GM12874 (cell line): ENCODE data around the gene CENPI.

Source experiments
- TF ChIP-seq, protein P1 (sequence below): IDR thresholded peaks from 2 replicates; pipeline ENCODE4 v1.5.1; 2011; ENCODE audit warnings: low read depth, mild to moderate bottlenecking, control low read depth, low read length, moderate library complexity; ENCODE audit not compliant: insufficient read depth

The CENPI gene, protein sequence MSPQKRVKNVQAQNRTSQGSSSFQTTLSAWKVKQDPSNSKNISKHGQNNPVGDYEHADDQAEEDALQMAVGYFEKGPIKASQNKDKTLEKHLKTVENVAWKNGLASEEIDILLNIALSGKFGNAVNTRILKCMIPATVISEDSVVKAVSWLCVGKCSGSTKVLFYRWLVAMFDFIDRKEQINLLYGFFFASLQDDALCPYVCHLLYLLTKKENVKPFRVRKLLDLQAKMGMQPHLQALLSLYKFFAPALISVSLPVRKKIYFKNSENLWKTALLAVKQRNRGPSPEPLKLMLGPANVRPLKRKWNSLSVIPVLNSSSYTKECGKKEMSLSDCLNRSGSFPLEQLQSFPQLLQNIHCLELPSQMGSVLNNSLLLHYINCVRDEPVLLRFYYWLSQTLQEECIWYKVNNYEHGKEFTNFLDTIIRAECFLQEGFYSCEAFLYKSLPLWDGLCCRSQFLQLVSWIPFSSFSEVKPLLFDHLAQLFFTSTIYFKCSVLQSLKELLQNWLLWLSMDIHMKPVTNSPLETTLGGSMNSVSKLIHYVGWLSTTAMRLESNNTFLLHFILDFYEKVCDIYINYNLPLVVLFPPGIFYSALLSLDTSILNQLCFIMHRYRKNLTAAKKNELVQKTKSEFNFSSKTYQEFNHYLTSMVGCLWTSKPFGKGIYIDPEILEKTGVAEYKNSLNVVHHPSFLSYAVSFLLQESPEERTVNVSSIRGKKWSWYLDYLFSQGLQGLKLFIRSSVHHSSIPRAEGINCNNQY

DNA sequence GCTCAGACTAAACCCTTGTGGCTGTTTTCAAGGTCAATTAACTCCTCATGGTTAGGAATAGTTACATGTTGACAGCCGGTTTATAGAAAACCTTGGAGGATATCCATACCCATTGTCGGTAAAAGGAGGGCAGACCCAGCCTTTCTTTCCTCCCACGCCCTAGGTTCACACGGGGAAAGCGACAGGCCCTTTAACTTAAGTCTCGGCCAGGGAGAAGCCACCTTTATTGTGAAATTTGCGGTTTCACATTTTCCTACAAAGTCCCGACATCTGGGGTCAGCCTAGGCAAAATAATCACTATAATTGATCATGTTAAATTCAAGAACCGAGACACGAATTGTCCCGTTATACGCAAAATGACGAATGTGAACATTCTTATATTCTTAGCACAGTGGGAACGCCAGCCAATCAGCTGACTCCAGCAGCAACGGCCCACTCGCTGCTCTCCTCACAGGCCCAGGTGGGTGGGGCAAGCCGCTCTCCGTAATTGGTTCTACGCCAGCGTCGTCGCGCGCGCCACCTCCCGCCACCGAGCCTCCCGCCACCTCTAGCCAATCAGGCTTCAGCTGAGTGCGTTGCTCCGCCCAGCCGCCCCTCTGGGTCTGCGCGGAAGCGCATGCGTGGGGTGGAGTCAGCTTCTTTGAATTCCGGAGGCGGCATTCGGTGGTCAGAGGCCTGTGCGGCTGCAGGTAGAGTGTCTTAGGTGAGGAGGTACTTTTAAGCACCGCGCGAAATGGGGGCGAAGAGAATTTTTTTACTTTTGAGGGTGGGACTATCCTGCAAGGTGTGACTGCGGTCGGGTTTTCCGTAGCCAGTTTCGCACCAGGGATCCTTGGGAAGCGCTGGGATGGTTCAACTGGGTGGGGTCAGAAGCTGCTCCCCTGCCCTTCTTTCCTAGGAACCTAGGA, at the start of gene CENPI:
CENPI (plus strand) TSS at position 659 of the 908 bp plus-strand sequence. CDS start 2,867 bp downstream, outside the sequence.
- TF ChIP-seq, protein P1, sequence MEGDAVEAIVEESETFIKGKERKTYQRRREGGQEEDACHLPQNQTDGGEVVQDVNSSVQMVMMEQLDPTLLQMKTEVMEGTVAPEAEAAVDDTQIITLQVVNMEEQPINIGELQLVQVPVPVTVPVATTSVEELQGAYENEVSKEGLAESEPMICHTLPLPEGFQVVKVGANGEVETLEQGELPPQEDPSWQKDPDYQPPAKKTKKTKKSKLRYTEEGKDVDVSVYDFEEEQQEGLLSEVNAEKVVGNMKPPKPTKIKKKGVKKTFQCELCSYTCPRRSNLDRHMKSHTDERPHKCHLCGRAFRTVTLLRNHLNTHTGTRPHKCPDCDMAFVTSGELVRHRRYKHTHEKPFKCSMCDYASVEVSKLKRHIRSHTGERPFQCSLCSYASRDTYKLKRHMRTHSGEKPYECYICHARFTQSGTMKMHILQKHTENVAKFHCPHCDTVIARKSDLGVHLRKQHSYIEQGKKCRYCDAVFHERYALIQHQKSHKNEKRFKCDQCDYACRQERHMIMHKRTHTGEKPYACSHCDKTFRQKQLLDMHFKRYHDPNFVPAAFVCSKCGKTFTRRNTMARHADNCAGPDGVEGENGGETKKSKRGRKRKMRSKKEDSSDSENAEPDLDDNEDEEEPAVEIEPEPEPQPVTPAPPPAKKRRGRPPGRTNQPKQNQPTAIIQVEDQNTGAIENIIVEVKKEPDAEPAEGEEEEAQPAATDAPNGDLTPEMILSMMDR = no peak

DNA sequence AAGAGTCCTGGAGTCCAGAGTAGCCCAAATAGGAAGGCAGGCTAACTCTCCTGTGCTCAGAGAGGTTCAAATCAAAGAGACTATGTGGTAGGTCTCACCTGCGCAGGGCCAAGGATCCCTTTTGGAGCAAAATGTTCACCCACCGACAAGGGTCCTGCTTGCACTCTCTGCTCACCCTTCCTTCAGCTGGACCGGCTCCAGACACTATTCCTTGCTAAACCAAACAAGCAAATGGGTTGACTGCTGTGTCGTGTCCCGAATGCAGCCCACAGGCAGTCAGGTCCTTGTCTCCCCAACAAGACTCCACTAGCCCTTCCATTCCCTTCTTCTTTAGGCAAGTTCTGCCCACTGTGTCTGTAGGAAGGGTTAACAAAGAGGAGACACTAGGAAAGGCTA, 46.9 kb upstream of the CENPI start:
- TF ChIP-seq, protein P1 = no peak

DNA sequence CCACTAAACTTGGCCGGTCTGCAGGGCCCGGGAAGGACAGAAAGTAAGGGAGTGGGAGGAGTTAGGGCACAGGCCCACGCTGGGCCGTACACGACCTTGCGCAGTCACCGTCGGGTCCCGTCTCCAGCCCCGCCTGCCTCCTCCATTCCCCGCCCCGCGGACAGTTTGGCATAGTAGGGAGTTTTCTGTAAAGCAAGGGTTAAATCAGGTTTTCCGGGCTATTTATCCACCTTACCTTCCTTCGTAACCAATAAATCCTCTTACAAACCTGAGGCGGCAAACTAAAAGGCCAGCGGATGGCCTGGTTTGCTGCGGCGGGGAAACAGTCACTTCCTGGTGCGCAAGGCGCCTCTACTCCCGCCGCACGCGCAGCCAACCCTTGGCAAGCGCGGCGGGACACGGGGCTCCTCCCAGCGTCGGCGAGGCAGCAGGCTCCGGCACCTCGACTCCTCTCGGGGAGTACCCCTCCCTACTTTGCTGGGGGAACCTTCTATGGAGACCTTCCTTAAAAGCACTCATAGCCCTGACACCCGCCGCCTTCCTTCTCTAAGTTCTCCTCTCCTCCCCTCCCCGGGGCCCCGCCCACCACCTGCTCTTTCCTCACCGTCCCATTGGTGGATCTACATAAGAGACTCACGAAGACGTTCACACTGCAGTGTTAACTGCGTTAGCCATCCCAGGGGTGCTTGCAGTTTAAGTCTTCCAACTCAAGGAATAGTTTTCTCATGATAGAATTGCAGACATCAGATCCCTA, 46.3 kb upstream of the CENPI start, which contains the start of gene TRMT2B:
TRMT2B (minus strand) TSS at position 563 of the 754 bp plus-strand sequence. CDS start 9,822 bp downstream, outside the sequence.
- TF ChIP-seq, protein P1 = no peak

DNA sequence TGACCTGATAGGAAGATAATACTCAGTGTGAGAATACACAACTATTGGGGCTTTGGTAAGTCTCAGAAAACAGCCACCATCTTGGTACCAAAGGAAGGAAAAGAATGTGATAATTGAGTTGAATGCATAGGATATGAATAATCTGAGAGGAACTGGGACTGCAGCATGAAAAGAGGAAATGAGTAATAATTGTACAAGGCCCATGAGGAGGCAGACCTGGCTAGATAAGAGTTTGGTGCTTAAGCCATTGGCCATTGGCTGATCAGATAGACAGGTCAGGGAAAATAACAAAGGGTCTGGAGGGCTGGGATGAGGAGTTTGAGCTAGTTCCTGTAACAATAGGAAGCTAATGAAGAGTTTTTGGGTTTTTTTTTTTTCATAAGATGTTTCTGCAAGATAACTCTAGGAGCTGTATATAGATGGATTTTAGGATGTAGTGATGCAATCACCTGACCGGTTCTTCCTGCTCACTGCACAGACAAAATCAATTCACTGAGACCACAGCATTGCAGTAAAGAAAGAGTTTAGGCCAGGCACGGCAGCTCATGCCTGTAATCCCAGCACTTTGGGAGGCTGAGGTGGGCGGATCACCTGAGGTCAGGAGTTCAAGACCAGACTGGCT, 40.8 kb upstream of the CENPI start:
- TF ChIP-seq, protein P1 = no peak

DNA sequence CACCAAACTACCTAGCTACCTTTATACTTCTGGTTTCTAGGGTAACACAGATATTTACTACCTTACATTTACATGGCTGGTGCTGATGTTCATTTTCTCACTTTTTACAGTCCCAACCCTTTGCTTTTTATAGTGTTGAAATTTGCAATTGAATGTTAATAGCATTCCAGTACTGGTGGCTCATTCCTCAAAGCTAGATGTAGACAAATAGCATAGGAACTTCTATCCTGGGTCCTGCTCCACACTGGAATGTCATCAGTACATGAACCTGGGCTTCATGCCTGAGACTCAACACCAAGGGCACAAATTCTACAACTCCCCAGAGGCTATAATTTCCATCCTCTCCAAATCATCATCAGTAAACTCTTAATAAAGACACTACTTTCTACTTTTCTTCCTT, 35.8 kb upstream of the CENPI start:
- TF ChIP-seq, protein P1 = no peak

DNA sequence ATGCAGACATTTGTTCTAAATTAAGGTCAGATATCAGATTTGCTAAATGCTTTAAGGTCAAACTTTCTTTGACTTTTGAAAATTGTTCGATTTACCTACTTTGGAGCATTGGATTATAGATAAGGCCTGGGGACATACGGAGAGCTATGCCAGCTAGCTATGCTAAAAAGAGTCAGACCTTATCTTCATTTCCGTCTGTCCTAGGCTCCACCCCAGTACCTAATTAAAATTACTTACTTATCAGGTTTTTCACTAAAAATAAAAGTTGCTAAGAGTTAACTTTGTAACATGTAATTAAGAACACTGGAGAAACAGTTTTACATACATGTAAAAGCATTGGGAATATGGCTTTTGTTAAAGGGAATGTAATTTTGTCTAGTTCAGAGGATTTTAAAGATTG, 26.4 kb upstream of the CENPI start:
- TF ChIP-seq, protein P1 = no peak
